Muscle of arm (tissue), 12 donors: ENCODE data around the gene CEMIP2. TPM values are rescaled to one million over a fixed set of nuclear protein-coding genes. Genes with fewer than 3 reads are reported as not detected.
A peak's percentile ranks its signal among the peaks of the same experiment; 100 is the strongest.
"Not testable (repeated sequence)": the region's sequence is repeated elsewhere in the genome, so short reads cannot be mapped to it uniquely, and the experiment has no call there.

Experiments used
- DNase-seq: peaks from one replicate; pipeline ENCODE4 v3.0.0-alpha.2; 2013
- polyA plus RNA-seq, 12 donors: library from polyadenylated mRNA; unstranded; fragments of 120-200 nt; gene quantifications; one replicate each; pipeline ENCODE4 v1.2.1, GENCODE V29; 2013; ENCODE audit not compliant: insufficient read length in 12 of 12

CEMIP2 gene
- polyA plus RNA-seq, 12 donors: 18.1 to 42.1 (median 33.2) TPM; not detected in 1

DNA sequence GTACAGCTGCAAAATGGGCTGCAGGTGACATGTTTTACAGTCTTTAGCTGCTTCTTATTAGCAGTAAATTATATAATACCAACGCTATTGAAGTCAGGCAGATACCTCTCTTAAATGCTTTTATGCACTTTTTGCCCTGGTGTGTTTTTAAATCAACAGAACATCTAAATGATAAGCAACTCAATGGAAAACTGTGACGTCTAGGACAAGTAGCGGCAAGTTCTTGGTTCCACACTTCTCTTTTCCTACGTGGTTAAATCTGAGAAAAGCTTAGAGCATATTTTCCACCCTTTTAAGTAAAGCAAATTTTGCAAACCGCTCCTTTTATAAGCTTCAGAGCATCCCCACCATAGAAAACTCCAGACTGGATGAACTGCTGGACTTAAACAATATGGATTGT, 58.1 kb downstream of the CEMIP2 start:
- no peak for DNase-seq

DNA sequence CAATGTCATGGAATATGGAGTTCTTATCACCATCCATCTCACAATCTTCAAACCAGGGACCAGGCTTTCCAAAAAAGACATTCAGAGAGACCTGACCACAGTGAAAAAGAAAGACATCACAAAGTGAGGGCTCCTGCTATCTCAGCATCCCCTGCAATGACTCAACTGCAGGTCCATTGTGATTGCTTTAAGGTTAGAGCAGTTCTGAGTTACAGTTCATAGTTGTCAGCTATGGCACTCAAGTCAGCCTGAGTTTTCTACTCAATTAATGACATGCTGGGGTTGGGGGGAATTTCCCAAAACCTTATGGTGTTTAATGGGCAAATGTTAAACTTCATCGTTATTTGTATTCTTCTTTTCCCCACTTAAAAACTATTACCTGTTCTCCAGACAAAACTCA, 58.9 kb downstream of the CEMIP2 start:
- no peak for DNase-seq

DNA sequence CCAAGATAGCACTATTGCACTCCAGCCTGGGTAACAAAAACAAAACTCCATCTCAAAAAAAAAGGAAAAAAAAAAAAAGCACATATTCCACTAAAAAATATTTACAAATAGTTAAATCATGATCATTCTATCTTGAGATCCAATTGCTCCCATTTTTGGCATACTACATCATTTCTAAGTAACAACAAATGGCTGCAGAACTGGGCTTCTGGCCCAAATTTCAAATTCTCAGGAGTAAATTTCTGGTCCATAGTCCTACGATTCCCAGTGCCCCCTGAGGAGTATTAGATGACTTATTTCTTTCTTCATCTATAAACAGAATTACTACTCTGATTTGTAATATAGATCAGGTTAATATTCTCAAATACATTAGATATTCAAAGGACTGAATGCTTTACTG, 62.1 kb downstream of the CEMIP2 start:
- peak; percentile 59 for DNase-seq

DNA sequence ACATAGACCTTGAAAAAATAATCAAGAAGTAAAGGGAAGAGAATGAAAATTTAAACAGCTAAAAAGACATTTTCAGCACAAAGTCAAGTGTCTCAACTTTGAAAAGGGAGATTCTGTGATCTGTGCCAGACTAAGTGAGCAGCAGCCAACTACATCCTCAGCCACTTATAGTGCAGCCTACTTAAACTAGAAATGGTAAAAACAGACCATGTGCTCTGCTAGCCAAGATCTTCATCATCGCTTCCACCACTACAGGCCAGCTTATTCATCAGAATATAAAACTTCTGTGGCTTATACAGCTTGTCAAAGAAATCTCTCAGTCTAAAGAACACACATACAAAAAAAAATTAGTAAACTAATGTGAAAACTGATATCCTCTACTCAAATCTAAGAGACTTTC, 63.5 kb downstream of the CEMIP2 start:
- DNase-seq: peak; percentile 90

DNA sequence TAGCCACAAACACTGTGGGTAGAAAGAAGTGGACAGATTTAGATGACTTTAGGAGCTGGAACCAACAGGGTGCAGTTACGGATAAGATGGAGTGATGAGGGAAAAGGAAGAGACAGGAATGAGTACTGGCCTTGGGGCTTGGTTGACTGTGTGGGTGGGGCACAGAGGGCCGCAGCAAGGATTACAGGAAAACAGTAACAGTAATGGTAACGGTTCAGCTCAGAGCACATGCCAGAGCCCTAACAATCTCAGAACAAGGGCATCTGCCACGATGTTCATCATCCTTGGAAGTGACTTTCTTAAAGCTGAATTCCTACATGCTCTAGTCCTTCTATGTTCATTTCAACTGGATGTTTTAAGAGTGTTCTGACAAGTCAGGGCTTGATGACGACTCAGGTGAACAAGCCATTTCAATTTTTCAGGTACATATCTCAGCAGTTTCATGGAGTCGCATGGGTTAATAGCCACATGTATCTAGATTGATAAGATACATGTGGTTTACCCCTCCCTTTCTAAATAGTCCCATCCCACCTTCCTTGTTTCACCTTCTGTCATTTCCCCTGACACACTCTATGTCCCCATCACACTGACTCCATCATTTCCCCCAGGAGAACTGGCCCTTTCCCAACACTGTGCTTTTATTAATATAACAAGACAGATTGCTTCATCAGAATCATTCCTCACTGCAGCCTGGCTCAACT, 65.0 kb downstream of the CEMIP2 start:
- DNase-seq: no peak

DNA sequence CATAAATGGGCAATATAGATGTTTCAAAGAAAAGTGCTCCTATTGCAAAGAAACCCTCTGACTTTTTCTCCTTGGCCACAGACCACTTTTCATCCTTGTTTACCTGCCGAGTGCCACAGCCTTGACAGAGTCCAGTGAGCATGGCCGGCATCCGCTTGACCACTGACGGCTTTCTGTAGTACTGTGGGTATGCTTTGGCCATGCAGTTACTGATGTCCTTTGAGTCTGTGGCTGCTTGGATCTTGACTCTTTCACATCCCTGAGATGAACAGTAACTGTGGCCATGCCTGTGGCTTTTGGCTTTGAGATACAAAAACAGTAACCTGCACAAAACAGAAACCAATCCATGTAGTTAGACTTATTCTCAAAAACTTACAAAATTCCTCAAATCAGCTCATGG, 70.4 kb downstream of the CEMIP2 start:
- DNase-seq: no peak

DNA sequence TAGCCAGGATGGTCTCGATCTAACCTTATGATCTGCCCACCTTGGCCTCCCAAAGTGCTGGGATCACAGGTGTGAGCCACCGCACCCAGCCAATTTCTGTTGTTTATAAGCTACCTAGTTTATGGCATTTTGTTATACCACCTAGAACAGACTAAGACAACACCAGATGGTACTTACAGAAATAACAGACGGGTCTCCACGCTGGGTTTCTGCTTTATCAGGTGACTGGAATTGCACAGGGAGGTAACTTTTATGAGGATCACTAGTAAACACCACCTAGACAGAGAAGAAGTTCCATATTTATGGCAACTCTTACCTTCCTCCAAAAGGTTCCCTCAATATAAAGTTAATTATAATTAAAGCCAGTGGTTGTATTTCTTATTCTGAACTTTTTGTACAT, 74.0 kb downstream of the CEMIP2 start:
- DNase-seq: no peak

DNA sequence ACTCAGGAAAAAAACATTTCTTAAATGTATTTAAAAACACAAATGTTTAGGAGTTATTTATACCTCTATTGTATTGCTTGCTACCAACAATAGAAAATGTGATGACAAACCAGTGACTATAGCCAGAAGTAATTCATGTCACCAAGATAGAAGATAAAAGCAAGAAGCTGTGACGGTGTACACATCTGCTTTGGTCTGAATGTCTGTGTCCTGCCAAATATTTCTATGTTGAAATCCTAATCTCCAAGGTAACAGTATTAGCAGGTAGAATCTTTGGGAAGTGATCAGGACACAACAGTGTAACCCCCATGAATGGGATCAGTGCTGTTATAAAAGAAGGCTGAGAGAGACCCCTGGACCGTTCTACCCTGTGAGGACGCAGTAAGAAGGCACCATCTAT, 74.7 kb downstream of the CEMIP2 start:
- DNase-seq: no peak

DNA sequence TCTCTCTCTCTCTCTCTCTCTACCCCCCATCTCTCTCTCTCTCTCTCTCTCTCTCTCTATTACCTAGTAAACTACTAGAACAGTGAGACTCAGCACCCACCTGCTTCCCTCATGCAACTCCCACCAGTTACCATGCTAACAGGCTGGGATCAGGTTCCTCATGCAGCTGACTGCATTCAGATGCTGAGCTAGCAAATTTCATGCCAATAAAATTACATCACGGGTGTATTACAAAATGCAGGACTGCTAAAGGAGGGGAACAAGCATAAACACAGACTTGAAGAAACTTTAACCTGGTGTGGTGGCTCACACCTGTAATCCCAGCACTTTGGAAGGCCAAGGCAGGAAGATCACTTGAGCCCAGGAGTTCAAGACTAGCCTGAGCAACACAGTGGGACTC, 76.0 kb downstream of the CEMIP2 start:
- peak; percentile 76 for DNase-seq

DNA sequence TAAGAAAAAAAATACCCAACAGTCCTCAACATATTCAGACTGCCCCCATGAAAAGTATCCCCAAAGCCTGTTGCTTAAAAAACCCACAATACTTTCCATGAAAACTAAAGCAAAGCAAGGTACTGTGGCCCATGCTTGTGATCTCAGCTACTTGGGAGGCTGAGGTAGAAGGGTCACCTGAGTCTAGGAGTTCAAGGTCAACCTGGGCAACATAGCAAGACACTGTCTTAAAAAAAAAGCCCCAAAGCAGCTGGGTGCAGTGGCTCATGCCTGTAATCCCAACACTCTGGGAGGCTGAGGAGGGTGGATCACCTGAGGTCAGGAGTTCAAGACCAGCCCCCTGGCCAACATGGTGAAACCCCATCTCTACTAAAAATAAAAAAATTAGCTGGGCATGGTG, 76.7 kb downstream of the CEMIP2 start:
- DNase-seq: not testable (repeated sequence)

DNA sequence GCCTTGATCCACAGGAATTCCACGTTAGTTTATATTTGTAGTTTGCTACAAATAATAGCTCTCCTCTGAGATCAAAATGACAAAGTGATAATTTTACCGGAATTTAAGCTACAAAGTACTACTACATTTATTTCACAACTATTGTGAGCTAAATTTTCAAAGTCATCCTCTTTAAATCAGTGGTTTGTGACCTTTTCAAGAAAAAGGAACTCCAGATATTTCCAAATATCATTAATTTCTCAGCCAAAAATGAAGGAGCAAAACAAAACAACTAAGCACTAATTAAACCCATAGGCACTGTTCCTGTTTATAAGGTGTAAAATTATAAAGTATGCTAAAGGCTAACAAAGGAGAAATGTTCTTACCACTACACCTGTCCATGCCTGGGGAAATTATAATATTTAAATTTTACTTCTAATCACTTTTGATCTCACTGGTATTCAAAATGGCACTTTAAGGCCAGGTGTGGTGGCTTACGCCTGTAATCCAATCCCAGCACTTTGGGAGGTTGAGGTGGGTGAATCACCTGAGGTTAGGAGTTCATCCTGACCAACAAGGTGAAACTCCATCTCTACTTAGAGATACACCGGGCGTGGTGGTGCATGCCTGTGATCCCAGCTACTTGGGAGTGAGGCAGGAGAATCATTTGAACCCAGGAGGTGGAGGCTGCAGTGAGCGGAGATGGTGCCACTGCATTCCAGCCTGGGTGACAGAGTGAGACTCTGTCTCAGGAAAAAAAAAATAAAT, 77.5 kb downstream of the CEMIP2 start:
- DNase-seq: no peak

DNA sequence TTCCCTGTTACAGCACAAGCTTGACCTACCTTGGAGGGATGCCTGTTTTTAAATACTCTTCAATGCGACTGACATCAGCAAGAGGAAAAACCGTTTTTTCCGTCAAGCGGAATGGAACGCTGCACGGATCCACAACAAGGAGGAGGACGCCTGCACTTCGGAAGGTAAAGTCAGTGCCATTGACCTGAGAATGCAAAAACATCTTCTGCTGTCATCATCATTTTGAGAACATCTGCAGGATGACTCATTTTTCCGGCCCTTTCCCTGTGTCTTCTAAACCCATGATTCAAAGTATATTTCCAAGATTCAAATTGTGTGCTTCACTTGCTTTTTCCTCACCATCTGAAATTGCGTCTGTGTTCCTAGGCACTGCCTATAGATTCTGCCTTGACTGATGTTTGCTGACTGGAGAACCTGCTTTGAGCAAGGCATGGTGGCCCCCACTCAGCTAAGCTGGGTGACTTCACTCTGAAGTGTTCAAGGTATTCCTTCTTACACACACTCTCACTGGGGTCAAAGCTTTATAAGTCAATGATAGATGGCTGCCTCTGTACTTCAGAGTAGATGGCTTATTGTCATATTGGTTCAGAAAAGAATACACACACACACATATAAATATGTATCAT, 78.1 kb downstream of the CEMIP2 start:
- DNase-seq: no peak

DNA sequence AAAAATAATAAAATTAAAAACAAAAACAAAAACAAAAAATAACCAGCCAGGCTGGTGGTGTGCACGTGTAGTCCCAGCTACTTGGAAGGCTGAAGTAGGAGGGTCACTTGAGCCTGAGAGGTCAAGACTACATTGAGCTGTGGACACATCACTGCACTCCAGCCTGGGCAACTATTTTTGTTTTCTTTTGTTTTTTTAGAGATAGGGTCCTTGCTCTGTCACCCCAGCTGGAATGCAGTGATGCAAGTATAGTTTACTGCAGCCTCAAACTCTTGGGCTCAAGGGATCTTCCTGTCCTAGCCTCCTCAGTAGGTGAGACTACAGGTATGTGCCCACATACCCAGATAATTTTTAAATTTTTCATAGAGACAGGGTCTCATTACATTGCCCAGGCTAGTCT, 80.6 kb downstream of the CEMIP2 start:
- DNase-seq: no peak

DNA sequence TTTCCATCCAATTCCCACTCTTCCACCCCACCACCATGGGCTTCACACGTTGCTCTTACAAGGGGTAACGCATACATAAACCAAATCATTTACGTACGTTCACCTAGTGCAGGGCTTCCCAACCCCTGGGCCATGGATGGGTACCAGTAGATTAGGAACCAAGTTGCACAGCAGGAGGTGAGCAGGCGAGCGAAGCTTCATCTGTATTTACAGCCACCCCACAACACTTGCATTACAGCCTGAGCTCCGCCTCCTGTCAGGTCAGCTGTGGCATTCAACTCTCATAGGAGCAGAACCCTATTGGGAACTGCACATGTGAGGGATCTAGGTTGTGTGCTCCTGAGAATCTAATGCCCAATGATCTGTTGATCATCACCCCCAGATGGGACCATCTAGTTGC, 82.3 kb downstream of the CEMIP2 start:
- DNase-seq: no peak

DNA sequence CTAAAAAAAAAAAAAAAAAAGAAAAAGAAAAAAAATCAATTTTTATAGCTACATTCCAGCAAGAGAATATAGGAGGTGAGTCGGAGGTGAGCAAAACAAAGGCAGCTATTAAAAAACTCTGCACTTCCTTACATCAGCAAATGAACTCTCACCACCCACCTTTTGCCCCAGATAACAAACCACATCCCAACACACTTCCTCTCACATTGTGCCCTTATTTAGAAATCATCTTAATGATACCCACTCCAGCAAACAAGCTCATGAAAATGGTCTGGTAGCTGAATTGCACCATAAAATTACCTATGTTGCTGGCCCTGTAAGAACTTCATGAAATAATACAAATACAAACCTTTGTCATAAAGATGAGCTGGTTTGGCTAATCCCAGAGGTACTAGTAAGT, 82.9 kb downstream of the CEMIP2 start:
- DNase-seq: no peak

DNA sequence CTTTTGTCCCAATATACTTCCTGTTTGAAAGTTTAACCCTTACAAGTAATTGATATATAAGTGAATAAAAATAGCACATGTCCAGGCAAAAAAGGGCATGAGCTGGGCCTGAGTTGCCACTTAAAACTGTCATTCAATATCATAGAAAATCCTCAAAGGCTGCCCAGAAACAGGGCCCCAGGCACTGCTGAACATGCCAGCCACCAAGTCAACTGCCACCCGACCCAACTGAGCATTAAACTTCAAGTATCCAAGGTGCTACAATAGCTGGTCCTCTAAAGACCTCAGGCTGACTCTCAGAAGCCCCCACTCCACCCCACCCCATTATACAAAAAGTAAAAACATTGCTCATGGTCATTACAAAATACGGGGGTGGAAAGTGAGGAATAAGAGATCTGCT, 83.7 kb downstream of the CEMIP2 start:
- DNase-seq: no peak

DNA sequence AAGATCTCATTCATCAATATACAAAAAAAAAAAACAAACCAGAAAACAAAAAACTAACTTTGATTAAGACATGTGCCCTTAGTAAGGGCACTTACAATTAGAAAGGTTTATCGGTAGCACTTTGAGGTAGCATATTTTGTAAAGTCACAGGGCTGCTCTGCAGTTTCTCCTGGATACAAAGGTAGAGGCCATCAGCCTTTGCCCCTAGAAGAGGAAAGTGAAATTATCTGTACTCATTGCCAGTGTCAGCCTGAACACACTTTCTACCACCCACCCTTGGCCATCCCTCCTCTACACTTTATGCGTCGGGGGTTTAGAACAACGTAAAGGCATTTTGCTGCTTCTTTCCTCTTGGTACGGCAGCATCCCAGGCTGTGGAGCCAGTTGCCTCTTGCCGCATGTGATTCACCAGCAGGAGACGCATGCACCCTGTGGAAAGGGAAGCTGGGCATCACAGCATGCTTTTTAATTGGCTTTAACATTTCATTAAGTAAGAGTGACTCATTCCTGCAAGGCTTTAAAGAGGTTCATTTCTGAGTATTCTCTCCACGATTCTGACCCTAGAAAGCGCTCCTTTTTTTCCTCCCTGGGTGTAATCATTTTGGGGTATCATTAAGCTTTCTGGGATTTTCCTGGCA, 84.6 kb downstream of the CEMIP2 start:
- DNase-seq: no peak

DNA sequence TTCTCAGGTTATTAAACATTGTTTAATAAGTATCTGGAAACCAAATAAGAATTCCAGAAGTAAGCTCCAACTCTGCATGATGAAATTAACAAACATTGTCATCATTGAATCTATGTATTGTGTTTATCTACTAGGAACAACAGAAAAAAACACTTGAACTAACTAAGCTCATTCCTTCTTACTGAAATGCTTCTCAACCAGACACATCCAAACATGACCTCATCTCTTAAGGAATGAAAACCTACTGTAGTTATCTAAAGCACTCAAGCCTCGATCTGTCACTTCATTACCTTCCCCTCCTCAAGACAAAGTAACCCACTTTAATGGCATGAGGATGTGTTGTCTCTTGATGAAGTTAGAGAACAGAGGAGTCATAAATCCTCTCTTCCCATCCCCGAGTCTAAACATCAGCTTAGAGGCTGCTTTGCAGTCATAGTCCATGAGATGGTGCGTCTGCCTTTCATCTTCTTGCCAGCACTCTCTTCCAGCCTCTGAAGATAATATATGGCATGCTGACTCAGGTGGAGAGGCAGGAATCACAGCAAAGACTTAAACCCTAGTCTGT, 86.5 kb downstream of the CEMIP2 start:
- DNase-seq: no peak

DNA sequence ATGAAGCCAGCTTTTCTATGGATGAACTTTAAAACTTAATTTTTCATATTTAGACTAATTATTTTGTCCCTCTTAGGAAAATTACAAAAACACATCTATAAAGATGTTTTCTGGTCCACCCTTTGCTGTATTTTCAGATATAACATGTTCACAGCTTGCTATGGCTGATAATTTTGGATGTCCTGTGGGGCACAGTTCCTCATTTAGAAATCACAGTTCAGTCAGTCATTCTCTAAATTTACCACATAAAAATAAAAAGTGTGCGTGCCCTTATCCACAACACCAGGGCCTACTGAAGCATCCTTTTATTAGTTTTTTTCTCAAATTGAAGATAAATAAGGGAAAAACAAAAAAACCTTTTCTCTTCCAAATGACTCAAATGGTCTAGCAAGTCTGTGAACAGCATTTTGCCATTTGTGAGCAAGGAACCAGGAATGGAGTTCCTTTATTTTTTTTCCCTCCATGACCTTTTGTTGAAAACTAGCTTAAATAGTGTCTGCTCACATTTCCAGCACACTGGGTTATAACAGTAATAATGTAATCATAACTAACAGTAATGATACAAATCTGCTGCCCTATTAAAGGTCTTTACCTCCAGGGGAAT, 87.1 kb downstream of the CEMIP2 start:
- DNase-seq: no peak

DNA sequence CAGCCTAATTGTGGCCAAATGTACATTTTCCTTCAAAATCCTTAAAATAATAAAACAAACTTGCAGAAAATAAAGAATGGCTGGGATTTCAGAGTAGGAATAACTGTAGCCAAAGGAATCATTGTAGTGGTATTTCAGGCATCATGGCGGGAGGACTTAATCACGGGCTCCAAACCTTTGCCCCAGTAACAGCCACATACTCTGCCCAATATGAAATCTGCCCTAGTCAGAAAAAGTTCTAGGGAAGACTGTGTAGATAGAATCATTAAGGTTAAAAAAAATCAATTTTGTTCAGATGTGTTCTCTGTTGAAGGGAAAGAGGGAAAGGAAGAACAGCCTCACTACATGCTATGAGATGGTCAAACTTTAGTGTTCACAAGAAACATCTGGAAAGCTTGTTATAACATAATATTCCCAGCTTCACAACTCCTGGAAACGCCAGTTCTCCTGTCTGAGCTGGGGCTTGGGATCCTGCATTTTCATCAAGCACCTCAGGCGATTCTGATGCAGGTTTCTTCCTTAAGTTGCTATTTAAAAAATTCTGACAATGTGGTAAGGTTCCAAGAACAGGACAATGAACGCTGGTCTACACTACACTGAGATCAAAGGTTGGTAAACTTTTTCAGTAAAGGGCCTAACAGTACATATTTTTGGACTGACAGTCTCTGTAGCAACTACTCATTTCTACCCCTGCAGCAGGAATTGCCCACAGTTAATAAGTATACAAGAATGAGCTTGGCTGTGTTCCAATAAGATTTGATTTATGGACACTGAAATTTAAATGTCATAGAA, 87.9 kb downstream of the CEMIP2 start:
- no peak for DNase-seq

DNA sequence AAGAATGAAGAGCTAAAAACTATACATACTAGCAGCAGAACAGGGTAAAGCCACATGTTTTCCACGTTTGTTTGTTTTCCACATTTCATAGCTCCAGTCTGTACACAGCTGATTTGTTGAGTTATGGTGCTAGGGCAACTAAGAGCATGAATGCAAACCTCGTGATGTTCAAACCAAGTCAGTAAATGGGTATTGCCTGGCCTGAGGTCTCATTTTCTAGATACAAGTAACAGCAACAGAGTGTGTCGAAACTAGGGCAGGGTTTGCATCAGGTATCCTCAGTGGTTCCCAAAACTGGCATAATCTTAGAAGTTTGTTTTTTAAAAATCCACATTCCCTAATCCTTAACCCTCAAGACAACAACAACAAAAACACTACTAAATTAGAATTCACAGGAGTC, 89.3 kb downstream of the CEMIP2 start:
- no peak for DNase-seq
